Measurements from ENCODE around the gene ID3. TPM values are rescaled to one million over a fixed set of nuclear protein-coding genes. Genes with fewer than 3 reads are reported as not detected.

The ID3 gene
- total and polyA plus RNA-seq, 12 donors: 28.8 to 213 (median 109) TPM

GRCh38 chr1:23533246-23534023 is 25.9 kb downstream of the ID3 start:
- Histone ChIP-seq H3K4me3 (no peak overlapping the region), H3K36me3 (replicated peaks in 1 of 2) (no peaks in the 10 kb centered on the region), H3K27me3 (no peaks in the 10 kb centered on the region), H3K4me1 (replicated peaks in 1 of 2) (peaks cover 21 to 39% of the 10 kb centered on the region in 2 donors), H3K27ac (peak overlapping the region in 3 of 5 donors; percentile 13 to 28 (median 15)), H3K9me3 (replicated peaks in 1 of 3) (no peaks in the 10 kb centered on the region)
- TF ChIP-seq POLR2A (IDR thresholded peaks at IDR 0.05): no peak
- TF ChIP-seq CTCF (IDR thresholded peaks at IDR 0.05): no peak
- no peak for DNase-seq
- intact Hi-C loops (cut with DNase I): loop anchor here in 1 of 2 donors (10.0 kb wide), 1 partner anchor 109 kb away; the partner anchor contains the start of gene TCEA3
- WGBS, 4 donors: 74 to 84% (median 78%) methylated on average over 6 of the region's 6 CpGs

GRCh38 chr1:23531562-23532094 is 27.7 kb downstream of the ID3 start:
- Histone ChIP-seq H3K4me1 (replicated peaks in 1 of 2) (peaks cover 23 to 47% of the 10 kb centered on the region in 2 donors), H3K27ac (peak overlapping the region; percentile 35 to 74 (median 49)), H3K27me3 (no peaks in the 10 kb centered on the region), H3K4me3 (peak overlapping the region in 1 of 4 donors; percentile 45), H3K36me3 (replicated peaks in 1 of 2) (no peaks in the 10 kb centered on the region), H3K9me3 (replicated peaks in 1 of 3) (no peaks in the 10 kb centered on the region)
- peak in 1 of 7 donors; percentile 44 for DNase-seq
- TF ChIP-seq POLR2A (IDR thresholded peaks at IDR 0.05) (no peak), CTCF (IDR thresholded peaks at IDR 0.05) (peak in 1 of 6 experiments; percentile 2)
- intact Hi-C loops (cut with DNase I): loop anchor here in 1 of 2 donors (10.0 kb wide), 1 partner anchor 107 kb away; the partner anchor contains the start of gene TCEA3
- WGBS, 4 donors: 15 to 23% (median 20%) methylated on average over 3 to 5 of the region's 5 CpGs

GRCh38 chr1:23530747-23531561 is 28.3 kb downstream of the ID3 start, which contains the start of gene E2F2:
E2F2 (minus strand) TSS chr1:23531233; CDS start chr1:23530793, 440 bp downstream.
- Histone ChIP-seq H3K27ac (peak within 1 kb of the TSS; percentile 35 to 74 (median 49)), H3K4me1 (replicated peaks in 1 of 2) (peaks cover 23 to 47% of the 10 kb centered on the region in 2 donors), H3K27me3 (no peaks in the 10 kb centered on the region), H3K36me3 (replicated peaks in 1 of 2) (no peaks in the 10 kb centered on the region), H3K4me3 (peak within 1 kb of the TSS in 3 of 4 donors; percentile 6 to 45 (median 14)), H3K9me3 (replicated peaks in 1 of 3) (no peaks in the 10 kb centered on the region)
- DNase-seq: peak; percentile 82 to 91 (median 88)
- TF ChIP-seq CTCF (IDR thresholded peaks at IDR 0.05) (no peak), POLR2A (IDR thresholded peaks at IDR 0.05) (peak in 1 of 2 donors; percentile 32)
- intact Hi-C loops (cut with DNase I): loop anchor here in 1 of 2 donors (10.0 kb wide), 1 partner anchor 106 kb away; the partner anchor contains the start of gene TCEA3
- WGBS, 4 donors: 0 to 1% (median 0%) methylated on average over 50 to 85 of the region's 85 CpGs
